HG02852 (cell line): Measurements from ENCODE around the gene ZNF385B.

Experiments
- ATAC-seq: cut with Tn5 transposase; IDR thresholded peaks from one replicate; pipeline ENCODE4 v1.9.1; 2021; ENCODE audit warnings: mild to moderate bottlenecking, moderate library complexity; ENCODE audit not compliant: unreplicated experiment

The ZNF385B gene

DNA sequence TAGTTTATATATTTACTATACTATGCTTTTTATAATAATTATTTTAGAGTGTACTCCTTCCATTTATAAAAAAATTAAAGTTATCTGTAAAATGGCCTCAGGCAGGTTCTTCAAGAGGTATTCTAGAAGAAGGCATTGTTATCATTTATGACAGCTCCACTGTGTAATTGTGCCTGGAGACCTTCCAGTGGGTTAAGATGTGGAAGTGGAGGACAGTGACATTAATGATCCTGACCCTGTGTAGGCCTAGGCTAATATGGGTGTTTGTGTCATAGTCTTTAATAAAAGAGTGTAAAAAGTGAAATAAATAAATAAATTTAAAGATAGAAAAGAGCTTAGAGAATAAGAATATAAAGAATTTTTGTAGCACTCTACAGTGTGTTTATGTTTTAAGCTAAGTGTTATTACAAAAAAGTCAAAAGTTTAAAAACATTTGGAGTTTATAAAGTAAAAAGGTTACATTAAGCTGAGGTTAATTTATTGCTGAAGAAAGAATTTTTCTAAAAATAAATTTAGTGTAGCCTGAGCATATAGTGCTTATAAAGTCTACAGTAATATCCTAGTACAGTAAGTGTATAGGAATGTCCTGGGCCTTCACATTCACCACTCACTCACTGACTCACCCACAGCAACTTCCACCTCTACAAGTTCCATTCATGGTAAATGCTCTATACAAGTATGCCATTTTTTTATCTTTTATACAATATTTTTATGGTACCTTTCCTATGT is 406.8 kb downstream of the ZNF385B start:
- no peak for ATAC-seq

GRCh38 chr2:179449010-179449409 is 412.4 kb downstream of the ZNF385B start:
- peak; percentile 94 for ATAC-seq

GRCh38 chr2:179447839-179448447 is 413.5 kb downstream of the ZNF385B start:
- no peak for ATAC-seq

DNA sequence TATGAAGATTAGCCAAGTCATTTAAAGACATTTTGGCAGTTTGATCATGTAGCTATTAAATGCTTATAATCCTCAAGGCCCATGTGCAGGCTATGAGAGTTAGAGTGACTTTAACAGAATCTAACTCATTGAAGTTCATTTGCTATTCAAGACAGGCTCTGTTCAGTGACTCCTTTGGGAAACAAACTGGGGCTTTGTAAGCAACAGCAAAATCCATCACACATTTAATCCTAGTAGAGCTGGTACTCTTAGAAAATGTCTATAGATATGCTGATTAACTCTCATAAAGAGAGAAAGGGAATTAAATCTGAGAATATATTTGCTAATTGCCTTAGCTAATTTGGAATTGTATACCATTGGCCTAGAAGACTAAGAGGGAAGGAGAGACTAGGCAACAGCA is 414.0 kb downstream of the ZNF385B start:
- no peak for ATAC-seq

DNA sequence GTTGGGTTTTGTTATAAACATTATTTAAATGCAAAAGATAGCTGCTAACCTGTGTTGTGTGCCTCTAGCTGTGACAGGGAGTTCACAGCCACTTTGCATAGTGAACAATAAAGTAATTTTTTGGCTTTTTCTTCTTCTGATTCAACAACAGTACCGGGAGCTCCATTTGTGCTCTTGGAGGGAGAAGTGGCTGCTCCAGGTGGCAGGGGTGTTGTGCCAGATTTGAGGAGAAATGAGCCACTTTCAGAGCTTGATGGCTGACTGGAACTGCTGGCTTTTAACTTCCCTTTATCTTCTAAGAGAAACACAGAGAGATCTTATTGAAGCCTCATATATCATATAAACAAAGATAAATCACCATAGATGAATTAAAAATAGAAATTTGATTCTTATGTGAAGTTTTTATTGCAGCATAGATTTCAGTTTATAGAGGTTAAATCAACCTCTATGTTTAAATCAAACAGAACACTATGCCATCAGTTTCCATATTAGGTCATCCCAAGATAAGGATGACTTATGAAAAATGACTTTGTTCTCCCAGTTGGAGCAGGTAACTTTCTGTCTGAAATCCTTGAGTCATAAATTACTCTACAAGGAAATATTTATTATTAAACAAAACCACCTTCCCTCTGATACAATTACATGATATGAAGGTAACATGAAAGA is 414.8 kb downstream of the ZNF385B start:
- ATAC-seq, result no peak

DNA sequence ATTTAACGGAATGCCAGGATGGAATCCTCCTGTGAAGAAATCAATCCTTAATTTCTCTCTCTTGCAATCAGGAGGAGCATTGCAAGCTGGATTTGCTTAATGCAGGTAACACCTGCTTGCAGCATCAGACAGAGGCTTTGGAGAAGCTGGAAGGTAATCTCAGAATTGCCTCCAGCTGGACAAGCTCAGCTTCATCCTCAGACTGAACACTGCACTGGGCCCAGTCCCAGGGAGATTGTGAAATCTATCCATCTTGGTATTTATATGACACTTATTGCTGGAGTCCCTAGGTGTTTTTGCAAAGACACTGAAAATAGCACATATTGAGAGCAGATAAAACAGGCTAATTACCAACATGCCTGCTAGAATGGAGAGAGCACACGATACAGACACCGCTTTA is 417.4 kb downstream of the ZNF385B start:
- no peak for ATAC-seq

GRCh38 chr2:179443180-179443579 is 418.2 kb downstream of the ZNF385B start:
- no peak for ATAC-seq

- no peak for ATAC-seq
Observed at GRCh38 chr2:179442206-179442605, 419.2 kb downstream of the ZNF385B start.

GRCh38 chr2:179441551-179441950 is 419.9 kb downstream of the ZNF385B start:
- ATAC-seq, result no peak

GRCh38 chr2:179440642-179441251 is 420.7 kb downstream of the ZNF385B start:
- ATAC-seq, result no peak

DNA sequence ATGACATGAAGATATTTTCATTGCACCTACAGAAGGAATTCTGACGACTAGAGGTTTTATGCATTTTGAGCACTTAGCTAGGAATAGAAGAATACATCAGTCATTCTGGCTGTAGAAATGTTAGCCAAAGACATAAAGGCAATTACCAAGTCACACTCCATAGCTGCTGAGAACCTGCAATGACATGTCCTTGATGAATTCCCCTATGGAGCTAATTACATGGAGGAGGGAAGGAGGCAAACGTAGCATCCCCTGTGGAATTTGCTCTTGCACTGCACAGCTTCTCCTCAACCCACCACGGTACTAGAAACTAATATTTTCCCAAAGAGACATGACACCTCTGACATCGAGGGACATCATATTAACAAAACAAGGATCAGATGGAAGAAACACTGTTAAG is 422.8 kb downstream of the ZNF385B start:
- no peak for ATAC-seq

GRCh38 chr2:179437430-179437829 is 424.0 kb downstream of the ZNF385B start:
- no peak for ATAC-seq

DNA sequence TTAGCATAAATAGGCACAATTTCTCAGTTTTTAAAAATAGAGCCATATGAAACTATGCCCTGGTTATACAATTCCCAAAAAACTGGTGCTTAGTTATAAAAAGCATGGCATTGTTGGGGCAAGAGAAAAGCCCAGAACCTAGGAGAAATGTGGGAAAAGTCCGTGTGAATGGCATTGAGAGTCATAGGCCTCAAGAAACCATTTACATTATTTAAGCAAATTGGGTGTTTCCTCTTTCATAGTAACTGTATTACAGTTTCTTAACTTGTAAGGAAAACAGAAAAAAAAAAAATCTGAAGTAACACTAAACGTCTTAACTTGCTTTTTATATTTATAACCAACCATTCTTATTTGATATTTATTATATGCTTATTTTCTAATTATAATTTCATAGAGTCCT is 425.8 kb downstream of the ZNF385B start:
- ATAC-seq, result no peak

DNA sequence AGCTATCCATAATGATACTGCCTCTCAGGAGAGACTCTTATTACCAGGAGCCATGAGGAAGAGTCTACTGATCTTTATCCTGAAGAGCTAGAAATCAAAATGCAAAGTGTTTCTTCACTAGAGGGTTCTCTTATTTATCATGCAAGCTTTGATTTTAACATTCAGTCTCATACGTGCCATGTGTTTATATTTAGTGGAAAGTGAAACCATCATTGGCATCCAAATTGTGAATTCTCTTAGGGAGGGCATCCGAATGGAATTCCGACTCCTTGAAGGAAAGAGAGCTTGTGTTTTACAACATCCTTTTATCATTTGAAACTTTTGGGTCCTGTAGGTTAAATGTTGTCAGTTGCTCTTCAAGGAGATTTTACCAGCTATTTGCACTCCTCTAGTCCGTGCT is 426.4 kb downstream of the ZNF385B start:
- no peak for ATAC-seq

GRCh38 chr2:179434357-179434756 is 427.1 kb downstream of the ZNF385B start:
- no peak for ATAC-seq

GRCh38 chr2:179432751-179433150 is 428.7 kb downstream of the ZNF385B start:
- ATAC-seq, result no peak

GRCh38 chr2:179429597-179429996 is 431.8 kb downstream of the ZNF385B start:
- ATAC-seq, result no peak

DNA sequence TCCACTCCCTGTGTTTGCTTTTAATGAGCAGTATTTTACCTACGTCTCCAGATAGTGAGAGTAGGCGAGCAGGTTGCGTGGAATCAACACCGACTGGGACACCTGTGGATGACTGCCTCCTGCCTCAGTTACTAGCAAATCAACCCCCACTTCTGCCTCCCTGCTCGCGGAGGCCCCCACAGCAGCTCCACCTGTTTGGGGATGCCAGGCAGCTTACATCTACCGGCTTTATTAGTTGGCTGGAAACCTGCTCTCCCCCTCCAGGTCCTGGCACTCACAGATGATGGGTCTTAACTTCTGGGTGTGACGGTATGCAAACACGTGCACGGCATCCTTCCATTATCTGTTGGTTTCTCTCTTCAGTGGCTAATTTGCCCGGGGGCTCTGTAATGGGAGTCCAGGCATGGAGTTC is 432.3 kb downstream of the ZNF385B start:
- ATAC-seq, result no peak

- ATAC-seq, result no peak
Observed at GRCh38 chr2:179428649-179429048, 432.8 kb downstream of the ZNF385B start.

DNA sequence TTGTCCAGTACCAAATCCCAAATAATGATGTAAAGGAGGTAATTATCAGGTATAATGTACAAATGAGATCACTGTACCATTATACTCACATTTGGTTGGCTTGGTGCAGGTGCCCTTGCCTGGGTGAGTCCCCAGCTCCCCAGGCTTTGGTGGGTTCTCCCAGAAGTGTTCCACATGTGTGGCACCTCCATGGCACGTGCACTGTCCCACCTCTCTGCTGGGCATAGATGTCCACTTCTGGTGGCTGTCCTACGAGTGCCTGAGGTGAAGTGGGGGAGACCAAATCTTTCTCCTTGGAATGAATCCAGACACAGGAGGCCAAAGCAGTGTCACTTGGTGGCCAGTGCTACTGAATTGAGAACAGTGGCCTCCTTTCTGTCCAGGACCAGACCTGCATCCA is 434.3 kb downstream of the ZNF385B start:
- ATAC-seq, result no peak

- ATAC-seq, result no peak
Observed at GRCh38 chr2:179424571-179424970, 436.8 kb downstream of the ZNF385B start.
